ENCODE measurements around the gene RCAN1.

The RCAN1 gene

GRCh38 chr21:34536311-34536710 lies 78.6 kb downstream of the RCAN1 start:
- DNase-seq, result no peak

- no peak for DNase-seq
These were observed 79.0 kb downstream of the RCAN1 start for GRCh38 chr21:34535886-34536285.

GRCh38 chr21:34534522-34534921 lies 80.4 kb downstream of the RCAN1 start:
- no peak for DNase-seq

- no peak for DNase-seq
These were observed 81.0 kb downstream of the RCAN1 start for GRCh38 chr21:34533938-34534337.

GRCh38 chr21:34531399-34531798 lies 83.5 kb downstream of the RCAN1 start:
- DNase-seq, result no peak

GRCh38 chr21:34530261-34530660 lies 84.7 kb downstream of the RCAN1 start:
- no peak for DNase-seq

GRCh38 chr21:34528131-34528561 lies 86.8 kb downstream of the RCAN1 start:
- no peak for DNase-seq

GRCh38 chr21:34526618-34527290 lies 88.2 kb downstream of the RCAN1 start:
- no peak for DNase-seq

GRCh38 chr21:34526241-34526617 lies 88.7 kb downstream of the RCAN1 start:
- DNase-seq, result no peak

- DNase-seq, result no peak
These were observed 90.0 kb downstream of the RCAN1 start for GRCh38 chr21:34524646-34525601.

- DNase-seq, result no peak
These were observed 91.8 kb downstream of the RCAN1 start for GRCh38 chr21:34523019-34523555.

GRCh38 chr21:34522284-34522683 lies 92.6 kb downstream of the RCAN1 start:
- DNase-seq, result no peak

GRCh38 chr21:34521561-34521960 lies 93.4 kb downstream of the RCAN1 start:
- DNase-seq, result no peak

GRCh38 chr21:34520764-34521508 lies 94.0 kb downstream of the RCAN1 start:
- DNase-seq, result no peak

- no peak for DNase-seq
These were observed 94.6 kb downstream of the RCAN1 start for GRCh38 chr21:34520281-34520680.

GRCh38 chr21:34519694-34520093 lies 95.2 kb downstream of the RCAN1 start:
- no peak for DNase-seq

- no peak for DNase-seq
These were observed 95.9 kb downstream of the RCAN1 start for GRCh38 chr21:34519016-34519415.

GRCh38 chr21:34518301-34518700 lies 96.6 kb downstream of the RCAN1 start:
- DNase-seq, result no peak

GRCh38 chr21:34517491-34518245 lies 97.2 kb downstream of the RCAN1 start:
- peak; percentile 48 for DNase-seq

GRCh38 chr21:34517039-34517438 lies 97.9 kb downstream of the RCAN1 start:
- no peak for DNase-seq

GRCh38 chr21:34514576-34515115 lies 100.3 kb downstream of the RCAN1 start:
- DNase-seq, result no peak

- no peak for DNase-seq
These were observed 101.7 kb downstream of the RCAN1 start for GRCh38 chr21:34513129-34513675.

Measured in hematopoietic multipotent progenitor cell treated with erythropoietin and hydrocortisone succinate and interleukin-3 and kit ligand, for 8 days (in vitro differentiated cells).